T-helper 2 cell (primary cell): ENCODE data around the gene ARAP3.

ENCODE experiments used
- DNase-seq, 5 experiments: peaks; one replicate each; pipeline versions ENCODE4 v3.0.0 to v3.0.0-alpha.2; 2012 to 2022

Gene ARAP3

GRCh38 chr5:141665995-141666940 lies 15.8 kb downstream of the ARAP3 start:
- DNase-seq = no peak

DNA sequence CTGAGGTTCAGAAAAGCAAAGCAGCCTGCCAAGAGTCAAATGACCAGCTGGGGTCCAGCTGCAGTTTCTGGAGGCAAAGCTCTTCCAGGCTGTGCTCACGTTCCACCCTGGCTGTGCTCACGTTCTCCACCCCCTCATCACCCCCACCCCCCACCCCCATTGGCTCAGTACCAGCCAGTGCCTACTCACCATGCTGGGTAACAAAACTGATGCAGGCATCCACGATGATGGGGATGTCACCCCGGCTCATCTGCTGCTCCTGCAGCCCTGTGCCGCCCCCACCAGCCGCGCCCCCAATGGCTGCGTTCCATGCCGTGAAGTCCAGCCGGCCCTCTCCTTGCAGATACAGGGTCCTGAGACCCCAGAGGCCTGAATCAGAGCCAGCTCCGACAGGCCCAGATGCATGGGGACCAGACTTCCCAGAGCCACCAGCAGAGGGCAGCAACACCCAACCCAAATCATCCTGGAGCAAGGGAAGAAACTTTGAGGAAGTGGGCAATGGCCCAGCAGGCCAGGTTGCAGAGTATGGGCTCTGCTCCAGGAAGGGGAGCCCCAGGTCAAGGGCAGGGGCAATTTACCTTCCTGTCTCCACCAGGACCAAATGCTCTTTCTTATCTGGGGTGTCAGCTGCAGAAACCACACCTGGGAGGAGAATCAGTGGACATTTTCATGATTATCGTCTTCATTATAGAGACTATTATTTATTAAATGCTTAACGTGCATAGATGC lies 17.1 kb downstream of the ARAP3 start:
- DNase-seq = peak; percentile 42 to 67 (median 52)

GRCh38 chr5:141663506-141663905 lies 18.5 kb downstream of the ARAP3 start:
- no peak for DNase-seq

- DNase-seq = no peak
Observed at GRCh38 chr5:141662028-141662427, 20.0 kb downstream of the ARAP3 start.

GRCh38 chr5:141657937-141658545 lies 24.0 kb downstream of the ARAP3 start:
- no peak for DNase-seq

DNA sequence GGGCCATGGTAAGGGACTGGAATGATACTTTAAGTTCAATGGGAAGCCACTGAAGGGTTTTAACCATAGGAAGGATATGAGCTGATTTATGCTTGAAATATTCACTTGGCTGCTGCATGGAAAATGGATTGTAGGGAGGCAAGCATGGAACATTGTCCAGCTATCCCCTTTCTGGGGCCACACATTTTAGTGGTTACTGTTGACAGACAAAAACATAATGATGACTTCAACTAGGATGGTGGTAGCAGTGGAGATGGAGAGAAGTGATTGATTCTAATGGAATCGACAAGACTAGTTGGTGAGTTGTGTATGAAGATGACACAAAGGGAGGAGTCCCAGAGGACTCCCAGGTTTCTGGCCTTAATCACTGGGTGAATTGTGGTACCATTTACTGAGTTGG lies 24.6 kb downstream of the ARAP3 start:
- no peak for DNase-seq

DNA sequence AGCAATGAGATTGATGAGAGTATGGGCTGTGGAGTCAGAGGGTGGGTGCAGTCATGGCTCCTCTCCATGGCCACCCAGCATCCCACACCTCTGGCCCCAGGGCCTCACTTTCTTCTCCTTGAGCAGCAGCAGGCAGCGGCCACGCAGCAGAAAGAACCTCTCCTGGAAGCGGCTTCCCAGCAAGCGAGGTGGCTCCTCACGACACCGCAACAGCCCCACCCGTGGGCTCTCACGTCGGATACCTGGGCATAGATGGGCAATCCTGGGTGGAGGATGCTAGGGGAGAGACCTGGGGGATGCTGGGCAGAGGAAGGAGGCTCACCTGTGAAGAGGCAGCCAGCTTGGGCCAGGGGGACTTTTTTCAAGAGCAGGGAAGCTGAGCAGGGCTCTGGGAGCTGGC lies 25.6 kb downstream of the ARAP3 start:
- DNase-seq = no peak

- no peak for DNase-seq
Observed at GRCh38 chr5:141655020-141655419, 27.0 kb downstream of the ARAP3 start.

DNA sequence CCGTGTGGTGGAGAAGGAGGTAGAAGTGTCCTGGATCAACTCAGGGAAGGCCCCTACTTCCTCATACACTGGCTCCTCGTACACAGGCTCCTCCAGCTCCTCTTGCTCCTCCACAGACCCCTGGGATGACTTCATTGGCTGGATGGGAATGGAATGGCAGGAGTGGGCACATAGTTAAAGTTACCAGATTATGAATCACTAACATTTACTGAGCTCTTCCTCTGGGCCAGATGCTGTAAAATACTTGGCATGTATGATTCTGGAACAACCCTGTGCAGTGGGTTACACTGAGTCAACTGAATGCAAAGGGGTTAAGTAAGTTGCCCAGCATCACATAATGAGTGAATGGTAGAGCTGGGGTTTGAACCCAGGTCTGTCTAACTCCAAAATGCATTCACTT lies 27.7 kb downstream of the ARAP3 start:
- no peak for DNase-seq

- no peak for DNase-seq
Observed at GRCh38 chr5:141651728-141652105, 30.3 kb downstream of the ARAP3 start.

DNA sequence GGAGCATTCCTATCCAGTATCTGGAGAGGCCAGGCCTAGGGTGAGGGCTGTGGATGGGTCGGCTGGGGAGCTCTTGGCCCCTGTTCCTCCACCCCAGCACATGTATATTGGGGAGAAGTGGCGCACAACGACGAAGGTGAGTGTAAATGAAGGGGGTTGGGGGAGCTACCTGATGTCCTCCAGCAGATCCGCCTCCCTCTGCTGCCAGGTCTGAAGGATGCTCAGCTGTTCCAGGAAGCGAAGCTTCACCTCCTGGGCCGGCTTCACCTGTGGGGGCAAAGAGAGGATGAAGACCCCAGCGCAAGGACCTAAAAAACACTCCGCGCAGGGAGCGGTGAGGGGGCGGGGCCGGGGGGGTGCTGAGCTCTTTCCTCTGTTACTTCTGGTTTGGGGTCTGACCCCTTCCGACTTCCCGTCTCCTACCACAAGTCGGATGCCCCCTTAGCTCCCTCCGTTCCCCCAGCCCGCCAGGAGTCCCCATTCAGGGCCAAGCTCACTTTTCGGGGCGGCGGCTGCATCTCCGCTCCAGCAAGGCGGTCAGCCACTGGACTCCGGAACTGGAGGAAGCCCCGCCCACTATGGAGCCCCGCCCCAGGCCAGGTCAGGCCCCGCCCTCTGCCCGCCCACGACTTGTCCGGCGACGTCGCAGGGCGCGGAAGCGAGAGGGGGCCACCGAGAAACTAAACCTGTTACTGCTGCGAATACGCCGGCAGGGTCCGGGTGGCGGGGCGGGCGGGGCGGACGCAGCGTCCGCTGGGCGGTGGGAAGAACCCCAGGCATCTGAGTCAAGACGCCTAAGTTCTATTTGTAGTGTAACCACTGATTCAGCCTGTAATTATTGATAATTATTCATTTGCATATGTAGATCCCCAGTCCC lies 30.9 kb downstream of the ARAP3 start, which contains the start of gene FCHSD1:
Gene FCHSD1 (minus strand): TSS at position 568 of the 877 bp plus-strand sequence. CDS start 50 bp downstream, at position 518.
- peak; percentile 67 to 83 (median 74) for DNase-seq

DNA sequence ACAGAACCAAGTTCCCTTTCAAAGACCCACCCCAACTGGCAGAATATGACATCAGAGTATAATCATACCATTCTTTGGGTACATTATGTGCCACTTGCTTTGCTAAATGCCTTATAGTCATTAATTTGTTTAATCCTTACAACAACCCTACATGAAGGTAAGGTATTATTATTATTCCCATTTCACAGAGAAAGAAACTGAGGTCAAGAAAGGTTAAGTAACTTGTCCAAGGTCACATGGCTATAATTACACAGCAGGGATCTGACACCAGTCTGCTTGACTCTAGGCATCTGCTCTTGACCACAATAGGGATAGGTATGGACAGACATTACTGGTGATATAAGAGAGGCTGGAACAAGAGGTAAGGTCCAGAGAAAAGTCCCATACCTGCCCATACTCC lies 32.1 kb downstream of the ARAP3 start:
- DNase-seq = no peak

- no peak for DNase-seq
Observed at GRCh38 chr5:141649056-141649688, 32.9 kb downstream of the ARAP3 start.

- DNase-seq = no peak
Observed at GRCh38 chr5:141647851-141648250, 34.2 kb downstream of the ARAP3 start.

DNA sequence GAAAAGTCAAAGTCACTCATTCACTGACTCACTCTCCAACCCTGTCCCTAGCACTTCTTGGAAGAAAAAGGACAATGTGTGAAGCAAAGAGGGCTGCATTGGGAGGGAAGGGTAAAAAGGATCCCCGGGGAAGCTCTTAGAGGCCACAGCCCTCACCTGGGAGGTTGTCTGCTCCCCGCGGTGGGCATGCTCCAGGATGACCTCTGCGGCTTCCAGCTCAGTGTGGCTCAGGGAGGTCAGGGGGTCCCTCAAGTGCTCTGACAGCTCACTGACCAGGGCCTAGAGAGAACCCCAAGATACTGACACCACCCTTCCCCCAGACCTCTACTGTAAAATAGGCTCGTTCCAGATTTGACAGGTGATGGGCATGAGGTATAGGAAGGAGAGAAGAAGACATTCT lies 34.8 kb downstream of the ARAP3 start:
- no peak for DNase-seq

GRCh38 chr5:141646026-141646425 lies 36.0 kb downstream of the ARAP3 start:
- no peak for DNase-seq

GRCh38 chr5:141641634-141642267 lies 40.3 kb downstream of the ARAP3 start:
- peak in 1 of 5 experiments; percentile 72 for DNase-seq

DNA sequence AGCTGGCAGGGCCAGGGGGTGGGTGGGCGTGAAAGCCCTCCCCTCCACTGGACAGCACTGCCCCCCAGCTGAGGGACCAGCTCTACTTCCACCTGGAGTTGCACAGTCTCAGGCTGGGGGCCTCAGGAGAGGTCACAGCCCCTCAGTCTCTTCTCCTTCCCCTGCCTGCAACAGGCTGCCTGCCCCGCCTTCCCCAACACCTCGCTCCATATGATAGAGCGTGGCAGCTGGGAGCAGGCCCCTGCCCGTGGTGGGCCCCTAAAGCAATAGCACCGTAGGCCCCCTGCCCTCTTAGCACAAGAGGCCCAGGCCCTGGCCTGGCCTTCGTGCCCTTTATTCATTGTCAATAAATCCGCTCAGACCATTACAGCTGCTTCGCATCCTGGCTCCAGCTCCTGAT lies 41.3 kb downstream of the ARAP3 start:
- DNase-seq = no peak

- no peak for DNase-seq
Observed at GRCh38 chr5:141640051-141640415, 42.0 kb downstream of the ARAP3 start.

DNA sequence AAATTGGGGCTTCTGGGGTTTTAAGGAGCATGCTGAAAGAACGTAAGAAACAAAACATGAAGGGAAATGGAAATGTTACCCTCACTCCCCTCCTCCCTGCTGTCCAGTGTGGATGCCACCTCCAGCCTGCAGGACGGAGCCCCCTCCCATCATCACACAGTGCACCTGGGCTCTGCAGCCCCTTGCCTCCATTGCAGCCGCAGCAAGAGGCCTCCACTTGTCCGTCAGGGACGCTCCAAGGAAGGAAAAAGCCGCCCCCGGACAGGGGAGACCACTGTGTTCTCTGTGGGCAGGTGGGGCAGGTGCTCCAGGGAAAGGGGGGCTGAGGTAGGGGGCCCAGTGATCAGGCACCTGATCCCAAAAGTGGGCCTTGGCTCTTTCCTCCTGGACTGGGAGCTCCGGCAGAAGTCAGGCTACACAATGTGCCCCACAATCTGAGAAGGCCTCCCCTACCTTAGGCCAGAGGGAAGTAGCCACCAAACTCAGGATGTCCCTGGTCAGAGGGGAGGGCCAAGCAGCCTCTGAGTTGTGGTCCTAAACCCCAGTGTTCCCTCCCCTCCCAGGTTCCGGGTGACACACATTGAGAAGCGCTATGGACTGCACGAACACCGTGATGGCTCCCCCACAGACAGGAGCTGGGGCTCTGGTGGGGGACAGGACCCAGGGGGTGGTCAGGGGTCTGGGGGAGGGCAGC lies 42.5 kb downstream of the ARAP3 start:
- no peak for DNase-seq

DNA sequence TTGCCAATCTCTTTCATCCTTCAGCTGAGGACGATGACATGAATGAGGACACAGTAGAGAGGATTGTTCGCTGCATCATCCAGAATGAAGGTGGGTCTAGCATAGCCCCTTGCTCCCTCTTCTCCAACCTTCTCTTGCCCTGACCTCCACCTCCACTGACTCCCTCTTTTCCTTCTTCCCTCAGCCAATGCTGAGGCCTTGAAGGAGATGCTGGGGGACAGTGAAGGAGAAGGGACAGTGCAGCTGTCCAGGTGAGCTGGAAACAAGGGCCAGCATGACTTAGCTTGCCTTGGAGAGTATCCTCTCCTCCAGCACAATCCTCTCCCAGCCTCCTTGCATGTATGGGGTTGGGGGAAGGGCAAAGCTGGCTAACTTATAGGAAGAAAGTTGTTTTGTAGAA lies 43.3 kb downstream of the ARAP3 start:
- DNase-seq = no peak
